IMR-90 (cell line): ENCODE data around the gene HFM1.

Experiments
- BHLHE40 ChIP-seq: fragments of 150-350 bp; IDR thresholded peaks from 2 replicates; pipeline ENCODE4 v1.6.1; 2016; ENCODE audit warnings: mild to moderate bottlenecking, low read depth, low read length
- CEBPB ChIP-seq: IDR thresholded peaks from 2 replicates; pipeline ENCODE4 v1.6.1; 2012; ENCODE audit warnings: low read depth, low read length, improper control_type of control experiment
- CHD1 ChIP-seq: IDR thresholded peaks from 2 replicates; pipeline ENCODE4 v1.6.1; 2012; ENCODE audit warnings: low read depth, low read length, improper control_type of control experiment
- CTCF ChIP-seq: conservative IDR thresholded peaks from 2 replicates; pipeline ENCODE4 v1.5.1; 2012; ENCODE audit warnings: mild to moderate bottlenecking, low read depth, low read length, improper control_type of control experiment
- ELK1 ChIP-seq: fragments of 150-350 bp; IDR thresholded peaks from 2 replicates; pipeline ENCODE4 v1.6.1; 2016; ENCODE audit warnings: low read depth, mild to moderate bottlenecking, low read length, moderate library complexity, borderline replicate concordance
- FOS ChIP-seq: fragments of 150-350 bp; IDR thresholded peaks from 2 replicates; pipeline ENCODE4 v1.6.1; 2016; ENCODE audit warnings: low read depth, low read length
- MAZ ChIP-seq: IDR thresholded peaks from 2 replicates; pipeline ENCODE4 v1.6.1; 2012; ENCODE audit warnings: low read depth, mild to moderate bottlenecking, low read length, improper control_type of control experiment, moderate library complexity, borderline replicate concordance
- MXI1 ChIP-seq: IDR thresholded peaks from 2 replicates; pipeline ENCODE4 v1.6.1; 2012; ENCODE audit warnings: low read depth, mild to moderate bottlenecking, low read length, moderate library complexity, borderline replicate concordance
- NFE2L2 ChIP-seq: fragments of 150-350 bp; IDR thresholded peaks from 2 replicates; pipeline ENCODE4 v1.6.1; 2016; ENCODE audit warnings: low read depth, mild to moderate bottlenecking, low read length
- POLR2A ChIP-seq: IDR thresholded peaks from 2 replicates; pipeline ENCODE4 v1.6.1; 2012; ENCODE audit warnings: mild to moderate bottlenecking, low read depth, low read length
- RAD21 ChIP-seq: IDR thresholded peaks from 2 replicates; pipeline ENCODE4 v1.6.1; 2012; ENCODE audit warnings: low read length, improper control_type of control experiment
- RCOR1 ChIP-seq: IDR thresholded peaks from 2 replicates; pipeline ENCODE4 v1.6.1; 2012; ENCODE audit warnings: mild to moderate bottlenecking, low read length, improper control_type of control experiment; ENCODE audit not compliant: insufficient replicate concordance
- RFX5 ChIP-seq: IDR thresholded peaks from 2 replicates; pipeline ENCODE4 v1.8.0; 2012; ENCODE audit warnings: low read depth, mild to moderate bottlenecking, low read length, moderate library complexity
- SMC3 ChIP-seq: fragments of 150-350 bp; IDR thresholded peaks from 2 replicates; pipeline ENCODE4 v1.6.1; 2016; ENCODE audit warnings: low read depth, mild to moderate bottlenecking, antibody characterized with exemption, low read length, moderate library complexity

- TF ChIP-seq NFE2L2 (peak; percentile 99), SMC3 (peak; percentile 61), CTCF (peak; percentile 80), POLR2A (no peak), FOS (no peak), BHLHE40 (no peak), RAD21 (peak; percentile 80), MAZ (no peak), RFX5 (no peak), RCOR1 (no peak), ELK1 (no peak), MXI1 (no peak), CHD1 (no peak), CEBPB (no peak)
Observed at GRCh38 chr1:91282695-91283420, 121.8 kb downstream of the HFM1 start.
